Fibroblast of lung (primary cell): ENCODE measurements around the gene DCDC2B. TPM values are rescaled to one million over a fixed set of nuclear protein-coding genes. Genes with fewer than 3 reads are reported as not detected.

Experiments
- DNase-seq, 2 donors: peaks; one replicate each; pipeline versions ENCODE4 v3.0.0 to v3.0.0-alpha.2; 2010; ENCODE audit warnings: low read depth in 2 of 2
- H2AFZ ChIP-seq: 2 replicates; pipeline ENCODE4 v1.5.1; 2012; ENCODE audit warnings: low read length, control low read depth, inconsistent platforms
- H3K27ac ChIP-seq: 2 replicates; pipeline ENCODE4 v1.5.1; 2011; ENCODE audit warnings: low read length, control low read depth; ENCODE audit not compliant: insufficient read depth
- H3K27me3 ChIP-seq: 2 replicates; pipeline ENCODE4 v1.5.1; 2011; ENCODE audit warnings: mild to moderate bottlenecking, low read length; ENCODE audit not compliant: control insufficient read depth, insufficient read depth
- H3K36me3 ChIP-seq: 2 replicates; pipeline ENCODE4 v1.5.1; 2011; ENCODE audit warnings: low read length; ENCODE audit not compliant: control insufficient read depth, insufficient read depth
- H3K4me1 ChIP-seq: 2 replicates; pipeline ENCODE4 v1.5.1; 2011; ENCODE audit warnings: low read length; ENCODE audit not compliant: control insufficient read depth, insufficient read depth; ENCODE audit errors: extremely low read depth
- H3K4me2 ChIP-seq: 2 replicates; pipeline ENCODE4 v1.5.1; 2011; ENCODE audit warnings: low read length, control low read depth; ENCODE audit not compliant: insufficient read depth; ENCODE audit errors: extremely low read depth
- H3K4me3 ChIP-seq, 4 experiments: fragments of 200-600 bp in 1 of 4; sonication (generic) in 1 of 4; replicated peaks in 1 of 4; 2 replicates each; pipeline ENCODE4 v1.5.1; 2011 to 2016; ENCODE audit warnings: low read length in 4 of 4, low read depth in 3 of 4, mild to moderate bottlenecking in 3 of 4, control low read depth in 2 of 4, inconsistent platforms in 1 of 4, mixed read lengths in 1 of 4; ENCODE audit not compliant: insufficient read depth in 1 of 4; ENCODE audit errors: control extremely low read depth in 1 of 4
- H3K79me2 ChIP-seq: 2 replicates; pipeline ENCODE4 v1.5.1; 2012; ENCODE audit warnings: mild to moderate bottlenecking, low read length, inconsistent platforms; ENCODE audit not compliant: control insufficient read depth, insufficient read depth
- H3K9ac ChIP-seq: 2 replicates; pipeline ENCODE4 v1.5.1; 2011; ENCODE audit warnings: mild to moderate bottlenecking, low read length, control low read depth; ENCODE audit not compliant: insufficient read depth
- H3K9me3 ChIP-seq: 2 replicates; pipeline ENCODE4 v1.5.1; 2012; ENCODE audit warnings: low read depth, low read length; ENCODE audit not compliant: control insufficient read depth, insufficient read depth
- H4K20me1 ChIP-seq: 2 replicates; pipeline ENCODE4 v1.5.1; 2011; ENCODE audit warnings: low read length; ENCODE audit not compliant: control insufficient read depth, insufficient read depth; ENCODE audit errors: extremely low read depth
- EZH2 ChIP-seq: IDR thresholded peaks from 2 replicates; pipeline ENCODE4 v1.5.1; 2012; ENCODE audit warnings: low read length, control low read depth, mild to moderate bottlenecking; ENCODE audit errors: missing control alignments
- polyA plus RNA-seq, 2 donors: library from polyadenylated mRNA; depleted of rRNA in 1 of 2; stranded (reverse) in 1 of 2; unstranded in 1 of 2; fragments of >200 nt; gene quantifications; 2 replicates each; pipeline ENCODE4 v1.2.1, GENCODE V29; 2011 to 2012; ENCODE audit warnings: missing spikeins in 1 of 2
- total RNA-seq: library from RNA; depleted of rRNA; stranded (reverse); fragments of >200 nt; gene quantifications from 2 replicates; pipeline ENCODE4 v1.2.1, GENCODE V29; 2014
- TF ChIP-seq, protein P1 (sequence below), 2 donors: IDR thresholded peaks in 1 of 2; conservative IDR thresholded peaks in 1 of 2; 1 replicate in 1 of 2; 2 replicates in 1 of 2; pipeline ENCODE4 v1.5.1; 2011 to 2012; ENCODE audit warnings: low read length in 2 of 2, control low read depth in 1 of 2, inconsistent platforms in 1 of 2, low read depth in 1 of 2, mild to moderate bottlenecking in 1 of 2

The DCDC2B gene
- total and polyA plus RNA-seq, 2 donors (not counting 1 experiment from before 2014, with no cell fraction given) = not detected

DNA sequence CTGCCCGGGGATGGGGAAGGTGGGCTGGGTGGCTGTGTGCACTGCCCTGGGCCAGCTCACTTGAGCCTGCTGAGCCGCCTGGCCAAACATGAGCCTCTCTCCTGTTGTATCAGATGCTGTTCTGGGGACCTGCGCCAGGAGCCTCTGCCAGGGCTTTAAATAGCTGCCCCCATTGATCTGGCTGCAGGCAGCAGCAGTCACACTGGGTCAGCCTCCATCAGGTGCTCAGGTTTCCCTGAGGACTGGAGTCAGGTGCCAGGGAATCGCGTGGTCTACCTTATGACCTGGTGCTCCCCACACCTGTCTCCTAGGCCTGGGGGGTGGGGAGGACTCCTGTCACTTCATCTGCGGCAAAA is 9.2 kb upstream of the DCDC2B start:
- peak overlapping the region; percentile 87 for H3K4me2 ChIP-seq
- peak overlapping the region; percentile 66 to 88 (median 82) for H3K4me3 ChIP-seq
- H3K27ac ChIP-seq = peak overlapping the region; percentile 99
- H3K79me2 ChIP-seq = no peaks in the 10 kb centered on the region
- H3K36me3 ChIP-seq = peaks cover 18% of the 10 kb centered on the region
- no peaks in the 10 kb centered on the region for H3K9me3 ChIP-seq
- peak overlapping the region; percentile 88 for H3K9ac ChIP-seq
- DNase-seq = no peak
- no peak for TF ChIP-seq EZH2
- TF ChIP-seq, protein P1, sequence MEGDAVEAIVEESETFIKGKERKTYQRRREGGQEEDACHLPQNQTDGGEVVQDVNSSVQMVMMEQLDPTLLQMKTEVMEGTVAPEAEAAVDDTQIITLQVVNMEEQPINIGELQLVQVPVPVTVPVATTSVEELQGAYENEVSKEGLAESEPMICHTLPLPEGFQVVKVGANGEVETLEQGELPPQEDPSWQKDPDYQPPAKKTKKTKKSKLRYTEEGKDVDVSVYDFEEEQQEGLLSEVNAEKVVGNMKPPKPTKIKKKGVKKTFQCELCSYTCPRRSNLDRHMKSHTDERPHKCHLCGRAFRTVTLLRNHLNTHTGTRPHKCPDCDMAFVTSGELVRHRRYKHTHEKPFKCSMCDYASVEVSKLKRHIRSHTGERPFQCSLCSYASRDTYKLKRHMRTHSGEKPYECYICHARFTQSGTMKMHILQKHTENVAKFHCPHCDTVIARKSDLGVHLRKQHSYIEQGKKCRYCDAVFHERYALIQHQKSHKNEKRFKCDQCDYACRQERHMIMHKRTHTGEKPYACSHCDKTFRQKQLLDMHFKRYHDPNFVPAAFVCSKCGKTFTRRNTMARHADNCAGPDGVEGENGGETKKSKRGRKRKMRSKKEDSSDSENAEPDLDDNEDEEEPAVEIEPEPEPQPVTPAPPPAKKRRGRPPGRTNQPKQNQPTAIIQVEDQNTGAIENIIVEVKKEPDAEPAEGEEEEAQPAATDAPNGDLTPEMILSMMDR (conservative IDR thresholded peaks at IDR 0.05 in 1 of 2, IDR thresholded peaks at IDR 0.05 in 1 of 2; ENCODE audit: low read depth in 1 of 2, low read length in 2 of 2) = no peak
- H2AFZ ChIP-seq = no peak overlapping the region
- no peaks in the 10 kb centered on the region for H4K20me1 ChIP-seq
- peaks cover 18% of the 10 kb centered on the region for H3K4me1 ChIP-seq
- H3K27me3 ChIP-seq = no peaks in the 10 kb centered on the region

DNA sequence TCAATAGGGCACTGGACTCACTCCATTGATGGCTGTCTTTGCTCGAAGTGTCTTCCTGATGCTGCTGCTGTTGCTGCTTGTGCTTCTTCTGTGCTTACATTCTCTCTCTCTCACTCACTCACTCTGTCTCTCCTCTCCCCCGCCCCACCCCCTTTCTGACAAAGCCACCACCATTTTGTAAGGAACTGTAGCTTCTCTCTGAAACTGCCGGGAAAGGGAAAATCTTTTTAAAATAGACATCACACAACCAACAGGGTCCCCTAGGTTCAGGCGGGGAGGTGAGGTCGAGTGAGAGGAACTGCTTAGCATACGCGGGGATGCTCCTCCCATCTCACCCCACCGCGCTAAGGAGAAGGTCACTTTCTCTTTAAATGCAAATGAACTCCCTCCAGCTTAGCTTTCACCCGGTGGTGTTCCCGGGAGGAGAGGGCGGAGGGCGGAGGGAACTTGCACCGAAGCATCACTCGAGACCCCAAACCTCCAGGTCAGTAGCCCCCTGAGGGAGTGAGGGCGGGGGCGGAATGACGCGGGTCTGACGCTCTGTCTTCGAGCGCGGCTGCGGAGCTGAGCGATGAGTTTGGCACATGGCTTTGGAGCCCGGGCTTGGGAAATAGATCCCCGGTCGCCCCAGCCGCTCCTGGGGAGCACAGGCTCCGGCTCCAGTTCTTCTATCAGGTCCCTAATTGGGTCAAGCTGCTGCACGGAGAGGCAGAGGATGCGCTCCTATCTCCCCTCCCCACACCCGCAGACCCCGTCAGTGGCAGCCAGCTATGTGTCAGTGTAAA is 8.5 kb upstream of the DCDC2B start, which contains the start of gene CCDC28B:
TSS of gene CCDC28B (plus strand) at position 370 of the 785 bp plus-strand sequence. CDS start 1,341 bp downstream, outside the sequence.
- Histone ChIP-seq H3K27me3 (no peaks in the 10 kb centered on the region), H3K36me3 (peaks cover 13% of the 10 kb centered on the region), H4K20me1 (no peaks in the 10 kb centered on the region), H3K79me2 (no peaks in the 10 kb centered on the region), H3K9me3 (no peaks in the 10 kb centered on the region), H3K4me2 (peak within 1 kb of the TSS; percentile 87), H3K4me1 (peaks cover 20% of the 10 kb centered on the region), H3K27ac (peak within 1 kb of the TSS; percentile 99), H3K9ac (peak within 1 kb of the TSS; percentile 88), H2AFZ (peak within 1 kb of the TSS; percentile 79), H3K4me3 (peak within 1 kb of the TSS; percentile 66 to 88 (median 82))
- TF ChIP-seq, protein P1 (conservative IDR thresholded peaks at IDR 0.05 in 1 of 2, IDR thresholded peaks at IDR 0.05 in 1 of 2; ENCODE audit: low read depth in 1 of 2, low read length in 2 of 2) = no peak
- TF ChIP-seq EZH2 = no peak
- peak; percentile 71 for DNase-seq

DNA sequence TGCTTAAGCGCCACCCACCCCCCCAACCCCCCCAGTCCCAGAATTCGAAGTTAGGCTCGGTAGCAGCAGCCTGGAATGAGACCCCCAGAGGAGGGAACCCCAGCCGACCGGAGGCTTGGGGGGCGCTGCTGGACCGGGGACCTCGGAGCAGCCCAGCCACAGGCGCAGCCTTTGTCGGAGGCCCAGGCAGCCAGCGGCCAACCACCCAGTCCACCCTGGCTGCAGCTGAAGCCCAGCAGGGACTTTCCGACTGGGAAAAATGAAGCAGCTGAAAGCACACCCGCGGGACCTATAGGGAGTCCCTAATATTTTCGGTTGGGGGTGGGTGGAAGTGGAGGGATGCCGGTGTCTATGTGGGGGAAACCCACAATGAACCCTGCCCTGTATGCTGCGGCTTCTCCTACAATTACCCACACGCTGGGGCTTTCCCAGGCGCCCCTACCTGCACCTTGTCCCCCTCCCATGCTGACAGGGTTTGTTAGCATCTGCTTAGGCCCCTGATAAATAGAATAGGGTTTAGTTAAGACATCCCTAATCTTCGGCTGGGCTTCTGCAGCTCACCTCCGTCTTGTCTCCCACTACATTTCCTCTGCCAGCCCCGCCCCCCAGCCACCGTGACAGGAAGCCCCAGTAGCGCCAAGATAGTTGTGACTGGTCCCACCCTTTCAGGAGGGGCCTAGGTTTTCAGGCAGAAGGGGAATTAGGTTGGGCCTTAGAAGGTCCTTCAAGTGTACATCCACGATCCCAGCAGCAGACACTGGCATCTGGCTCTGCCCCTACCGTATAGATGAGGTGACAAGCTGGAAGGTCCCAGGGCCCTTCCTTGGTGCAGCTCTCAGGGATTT is 7.7 kb upstream of the DCDC2B start:
- Histone ChIP-seq H3K4me1 (peaks cover 20% of the 10 kb centered on the region), H3K4me2 (peak overlapping the region; percentile 87), H3K4me3 (peak overlapping the region; percentile 66 to 88 (median 82)), H3K27me3 (no peaks in the 10 kb centered on the region), H3K9ac (peak overlapping the region; percentile 88), H2AFZ (peak overlapping the region; percentile 22), H3K9me3 (no peaks in the 10 kb centered on the region), H3K27ac (peak overlapping the region; percentile 99), H3K79me2 (no peaks in the 10 kb centered on the region), H4K20me1 (no peaks in the 10 kb centered on the region), H3K36me3 (peaks cover 9% of the 10 kb centered on the region)
- TF ChIP-seq, protein P1 (conservative IDR thresholded peaks at IDR 0.05 in 1 of 2, IDR thresholded peaks at IDR 0.05 in 1 of 2; ENCODE audit: low read depth in 1 of 2, low read length in 2 of 2) = no peak
- TF ChIP-seq EZH2 = no peak
- peak; percentile 46 to 52 for DNase-seq
